ENCODE data around the gene PHACTR3. TPM values are rescaled to one million over a fixed set of nuclear protein-coding genes. Genes with fewer than 3 reads are reported as not detected.

Gene PHACTR3
- total RNA-seq, 4 donors from 2014 or later = 0.26 to 3.2 (median 0.57) TPM

DNA sequence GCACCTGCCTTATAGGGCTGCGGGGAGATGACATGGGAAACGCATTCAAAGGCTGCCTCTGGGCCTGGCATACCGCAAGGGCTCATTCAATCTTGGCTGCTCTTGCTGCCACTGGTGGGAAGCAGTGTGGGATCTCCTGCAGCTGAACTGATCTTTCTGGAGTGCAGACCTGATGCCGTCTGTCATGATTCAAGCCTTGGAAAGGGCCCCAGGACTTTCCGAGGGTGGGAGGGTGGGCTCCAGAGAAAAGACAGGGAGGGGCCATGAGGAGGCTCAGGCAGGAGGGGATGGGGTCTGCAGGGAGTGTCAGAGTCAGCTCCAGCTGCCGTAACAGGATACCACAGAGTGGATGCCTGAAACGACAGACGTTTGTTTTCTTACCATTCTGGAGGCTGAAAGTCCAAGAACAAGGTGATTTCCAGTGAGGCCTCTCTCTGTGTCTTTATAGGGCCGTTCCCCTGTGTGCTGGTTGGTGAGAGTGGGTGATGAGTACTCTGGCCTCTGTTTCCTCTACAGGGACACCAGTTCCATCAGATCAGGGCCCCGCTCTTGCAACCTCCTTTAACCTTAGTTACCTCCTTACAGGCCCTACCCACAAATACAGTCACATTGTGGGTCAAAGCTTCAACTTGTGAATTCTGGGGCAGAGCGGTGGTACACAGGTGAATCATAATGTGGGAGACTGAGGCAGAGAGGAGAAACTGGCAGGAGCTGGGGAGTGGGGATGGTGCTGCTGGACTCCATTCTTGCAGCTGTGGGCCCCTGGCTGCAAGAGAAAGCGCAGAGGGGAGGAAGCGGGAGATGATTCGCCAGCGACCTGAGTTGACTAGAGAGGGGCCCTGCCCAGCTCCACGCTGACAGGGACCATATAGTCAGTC is 180.7 kb downstream of the PHACTR3 start:
- Histone ChIP-seq H3K36me3 (no peaks in the 10 kb centered on the region), H3K27ac (no peak overlapping the region), H3K4me1 (no peaks in the 10 kb centered on the region), H3K4me3 (no peak overlapping the region), H3K9me3 (no peaks in the 10 kb centered on the region), H3K27me3 (no peaks in the 10 kb centered on the region)
- no peak for TF ChIP-seq POLR2A (IDR thresholded peaks at IDR 0.05)
- TF ChIP-seq, protein P1, sequence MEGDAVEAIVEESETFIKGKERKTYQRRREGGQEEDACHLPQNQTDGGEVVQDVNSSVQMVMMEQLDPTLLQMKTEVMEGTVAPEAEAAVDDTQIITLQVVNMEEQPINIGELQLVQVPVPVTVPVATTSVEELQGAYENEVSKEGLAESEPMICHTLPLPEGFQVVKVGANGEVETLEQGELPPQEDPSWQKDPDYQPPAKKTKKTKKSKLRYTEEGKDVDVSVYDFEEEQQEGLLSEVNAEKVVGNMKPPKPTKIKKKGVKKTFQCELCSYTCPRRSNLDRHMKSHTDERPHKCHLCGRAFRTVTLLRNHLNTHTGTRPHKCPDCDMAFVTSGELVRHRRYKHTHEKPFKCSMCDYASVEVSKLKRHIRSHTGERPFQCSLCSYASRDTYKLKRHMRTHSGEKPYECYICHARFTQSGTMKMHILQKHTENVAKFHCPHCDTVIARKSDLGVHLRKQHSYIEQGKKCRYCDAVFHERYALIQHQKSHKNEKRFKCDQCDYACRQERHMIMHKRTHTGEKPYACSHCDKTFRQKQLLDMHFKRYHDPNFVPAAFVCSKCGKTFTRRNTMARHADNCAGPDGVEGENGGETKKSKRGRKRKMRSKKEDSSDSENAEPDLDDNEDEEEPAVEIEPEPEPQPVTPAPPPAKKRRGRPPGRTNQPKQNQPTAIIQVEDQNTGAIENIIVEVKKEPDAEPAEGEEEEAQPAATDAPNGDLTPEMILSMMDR (IDR thresholded peaks at IDR 0.05) = no peak
- intact Hi-C loops (cut with DNase I; ENCODE audit: low total_unique reads) = no loop called here
- no peak for DNase-seq

DNA sequence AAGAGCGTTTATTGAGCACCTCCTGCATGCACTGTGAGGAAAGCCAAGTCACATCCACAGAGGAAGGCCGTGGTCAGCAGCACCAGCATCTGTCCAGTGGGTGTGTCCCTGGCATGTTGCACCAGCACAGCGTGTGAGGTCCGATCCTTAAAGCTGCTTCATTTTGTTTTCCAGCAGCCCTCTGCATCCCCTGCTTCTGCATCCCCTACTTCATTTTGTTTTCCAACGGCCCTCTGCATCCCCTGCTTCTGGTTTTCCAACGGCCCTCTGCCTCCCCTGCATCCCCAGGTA is 181.3 kb downstream of the PHACTR3 start:
- Histone ChIP-seq H3K27ac (no peak overlapping the region), H3K4me3 (no peak overlapping the region), H3K36me3 (no peaks in the 10 kb centered on the region), H3K27me3 (no peaks in the 10 kb centered on the region), H3K4me1 (no peaks in the 10 kb centered on the region), H3K9me3 (no peaks in the 10 kb centered on the region)
- intact Hi-C loops (cut with DNase I; ENCODE audit: low total_unique reads) = no loop called here
- no peak for TF ChIP-seq POLR2A (IDR thresholded peaks at IDR 0.05)
- TF ChIP-seq, protein P1 (IDR thresholded peaks at IDR 0.05) = no peak
- DNase-seq = no peak

DNA sequence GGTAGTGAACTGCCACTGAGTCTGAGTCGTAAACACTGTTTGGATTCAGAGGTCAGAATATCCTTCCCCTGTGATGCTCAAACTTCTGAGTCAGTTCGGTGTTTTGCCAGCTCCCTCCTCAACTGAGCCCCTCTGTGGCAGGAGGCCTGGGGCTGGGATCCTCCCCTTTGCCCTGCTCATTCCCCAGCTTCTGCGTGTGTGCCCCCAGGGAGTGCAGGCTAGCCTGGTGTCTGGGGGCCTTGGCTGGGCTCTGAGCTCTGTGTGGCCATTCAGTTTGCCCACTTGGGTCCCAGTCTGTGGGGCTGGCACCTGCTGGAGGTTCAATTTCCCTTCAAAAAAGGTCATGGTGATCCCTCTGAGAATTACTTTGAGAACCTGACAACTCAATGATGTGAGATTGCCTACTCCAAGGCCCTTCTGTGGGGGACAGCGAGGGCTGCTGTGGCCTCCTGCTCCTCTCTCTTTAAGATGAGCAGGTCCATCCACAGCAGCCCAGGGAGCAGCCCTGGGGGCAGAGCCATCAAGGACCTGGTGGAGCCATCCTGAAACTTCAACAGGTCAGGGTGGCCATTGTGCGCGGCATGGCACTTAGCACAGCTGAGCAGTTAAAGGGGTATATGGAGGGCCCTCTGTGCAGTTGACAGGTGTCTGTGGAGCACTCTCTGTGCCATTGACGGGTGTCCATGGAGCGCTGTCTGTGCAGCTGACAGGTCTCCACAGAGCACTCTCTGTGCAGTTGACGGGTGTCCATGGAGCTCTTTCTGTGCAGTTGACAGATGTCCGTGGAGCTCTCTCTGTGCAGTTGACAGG is 181.9 kb downstream of the PHACTR3 start:
- no peaks in the 10 kb centered on the region for H3K27me3 ChIP-seq
- H3K36me3 ChIP-seq = no peaks in the 10 kb centered on the region
- no peak for DNase-seq
- H3K4me3 ChIP-seq = no peak overlapping the region
- H3K9me3 ChIP-seq = no peaks in the 10 kb centered on the region
- TF ChIP-seq, protein P1 (IDR thresholded peaks at IDR 0.05) = no peak
- no peak for TF ChIP-seq POLR2A (IDR thresholded peaks at IDR 0.05)
- no peaks in the 10 kb centered on the region for H3K4me1 ChIP-seq
- H3K27ac ChIP-seq = no peak overlapping the region
- intact Hi-C loops (cut with DNase I; ENCODE audit: low total_unique reads) = no loop called here

DNA sequence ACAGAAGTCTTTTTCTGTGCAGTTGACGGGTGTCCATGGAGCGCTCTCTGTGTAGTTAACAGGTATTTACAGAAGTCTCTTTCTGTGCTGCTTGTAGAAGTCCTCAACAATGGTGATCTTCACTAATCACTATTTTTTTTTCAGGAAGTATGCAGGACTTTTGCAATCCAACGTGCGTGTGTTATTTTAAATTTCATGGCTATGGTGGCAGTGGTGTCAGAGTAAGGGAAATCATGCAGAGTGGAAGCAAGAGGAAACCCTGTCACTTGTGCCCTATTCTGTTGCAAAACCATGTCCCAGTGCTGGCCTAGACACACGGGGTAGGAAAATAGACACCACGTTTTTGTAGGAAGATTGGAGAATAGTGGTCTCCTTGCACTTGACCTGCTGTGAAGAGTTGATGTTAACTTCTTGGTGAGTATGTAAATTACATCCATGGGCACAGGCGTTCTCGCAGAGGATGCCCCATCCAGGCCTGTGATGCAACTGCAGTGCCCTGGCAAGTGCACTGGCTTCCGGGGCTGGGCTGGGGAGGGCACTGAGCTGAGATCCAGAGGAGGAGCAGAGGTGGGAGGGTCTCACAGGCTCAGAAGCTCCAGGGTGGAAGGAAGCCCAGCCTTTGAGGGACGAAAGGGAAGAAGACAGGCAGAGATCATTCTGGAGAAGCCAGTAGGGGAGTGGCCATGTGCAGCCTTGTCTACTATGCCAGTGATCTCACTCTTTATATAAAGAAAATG is 182.6 kb downstream of the PHACTR3 start:
- intact Hi-C loops (cut with DNase I; ENCODE audit: low total_unique reads) = no loop called here
- TF ChIP-seq, protein P1 (IDR thresholded peaks at IDR 0.05) = no peak
- TF ChIP-seq POLR2A (IDR thresholded peaks at IDR 0.05) = no peak
- no peak for DNase-seq
- H3K36me3 ChIP-seq = no peaks in the 10 kb centered on the region
- H3K4me3 ChIP-seq = no peak overlapping the region
- no peaks in the 10 kb centered on the region for H3K27me3 ChIP-seq
- no peaks in the 10 kb centered on the region for H3K9me3 ChIP-seq
- H3K4me1 ChIP-seq = no peaks in the 10 kb centered on the region
- H3K27ac ChIP-seq = no peak overlapping the region
